ENCODE data around the gene TANGO6. TPM values are rescaled to one million over a fixed set of nuclear protein-coding genes. Genes with fewer than 3 reads are reported as not detected.
"Not testable (repeated sequence)": the region's sequence is repeated elsewhere in the genome, so short reads cannot be mapped to it uniquely, and the experiment has no call there.

The TANGO6 gene
- total RNA-seq, 1 donor from 2014 or later = 18.1 TPM

- no peak for DNase-seq (ENCODE audit: low read depth)
Observed at GRCh38 chr16:68961778-68962402, 118.6 kb downstream of the TANGO6 start.

GRCh38 chr16:68969338-68969737, 126.0 kb downstream of the TANGO6 start:
- no peak for DNase-seq (ENCODE audit: low read depth)

GRCh38 chr16:68972013-68972412, 128.7 kb downstream of the TANGO6 start:
- DNase-seq (ENCODE audit: low read depth) = no peak

GRCh38 chr16:68972720-68973119, 129.4 kb downstream of the TANGO6 start:
- DNase-seq (ENCODE audit: low read depth) = peak; percentile 51

GRCh38 chr16:68973611-68974120, 130.3 kb downstream of the TANGO6 start:
- no peak for DNase-seq (ENCODE audit: low read depth)

GRCh38 chr16:68978303-68978954, 135.1 kb downstream of the TANGO6 start:
- DNase-seq (ENCODE audit: low read depth) = peak; percentile 60

GRCh38 chr16:68980695-68981315, 137.5 kb downstream of the TANGO6 start:
- no peak for DNase-seq (ENCODE audit: low read depth)

GRCh38 chr16:68981971-68982370, 138.6 kb downstream of the TANGO6 start:
- DNase-seq (ENCODE audit: low read depth) = no peak

GRCh38 chr16:68984467-68984866, 141.1 kb downstream of the TANGO6 start:
- no peak for DNase-seq (ENCODE audit: low read depth)

GRCh38 chr16:68985268-68985667, 141.9 kb downstream of the TANGO6 start:
- DNase-seq (ENCODE audit: low read depth) = no peak

- peak; percentile 54 for DNase-seq (ENCODE audit: low read depth)
Observed at GRCh38 chr16:68985855-68986254, 142.5 kb downstream of the TANGO6 start.

- DNase-seq (ENCODE audit: low read depth) = no peak
Observed at GRCh38 chr16:68987734-68988457, 144.6 kb downstream of the TANGO6 start.

DNA sequence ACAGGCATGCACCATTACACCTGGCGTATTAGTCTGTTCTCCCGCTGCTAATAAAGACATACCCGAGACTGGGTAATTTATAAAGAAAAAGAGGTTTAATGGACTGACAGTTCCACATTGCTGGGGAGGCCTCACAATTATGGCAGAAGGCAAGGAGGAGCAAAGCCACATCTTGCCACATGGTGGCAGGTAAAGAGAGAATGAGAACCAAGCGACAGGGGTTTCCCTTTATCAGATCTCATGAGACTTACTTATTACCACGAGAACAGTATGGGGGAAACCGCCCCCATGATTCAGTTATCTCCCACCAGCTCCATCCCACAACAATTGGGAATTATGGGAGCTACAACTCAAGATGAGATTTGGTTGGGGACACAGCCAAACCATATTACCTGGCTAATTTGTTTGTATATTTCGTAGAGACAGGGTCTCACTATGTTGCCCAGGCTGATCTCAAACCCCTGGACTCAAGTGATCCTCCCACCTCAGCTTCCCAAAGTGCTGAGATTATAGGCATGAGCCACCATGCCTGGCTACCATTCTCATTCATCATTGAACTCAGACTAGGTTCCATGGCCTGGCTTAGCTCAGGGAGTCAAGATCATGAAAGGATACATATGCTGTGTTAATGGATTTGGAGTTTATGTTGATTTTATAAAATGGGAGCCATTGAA, 147.0 kb downstream of the TANGO6 start:
- not testable (repeated sequence) for DNase-seq (ENCODE audit: low read depth)

GRCh38 chr16:68991075-68991474, 147.7 kb downstream of the TANGO6 start:
- DNase-seq (ENCODE audit: low read depth) = no peak

DNA sequence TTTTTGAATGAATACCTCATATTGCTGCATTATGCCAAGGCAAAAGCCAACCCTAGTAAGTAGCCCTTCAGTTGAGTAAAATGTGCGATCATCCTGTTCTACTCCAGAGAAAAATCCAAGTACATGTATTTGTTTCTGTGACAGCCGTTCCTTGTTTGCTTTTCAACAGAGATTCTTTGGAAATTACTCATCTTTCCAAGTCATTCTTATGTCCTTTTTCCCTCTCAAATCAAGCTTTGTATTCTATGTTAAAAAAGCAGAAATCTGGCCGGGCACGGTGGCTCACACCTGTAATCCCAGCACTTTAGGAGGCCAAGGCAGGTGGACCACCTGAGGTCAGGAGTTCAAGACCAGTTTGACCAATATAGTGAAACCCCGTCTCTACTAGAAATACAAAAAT, 149.2 kb downstream of the TANGO6 start:
- peak; percentile 91 for DNase-seq (ENCODE audit: low read depth)

- DNase-seq (ENCODE audit: low read depth) = peak; percentile 38
Observed at GRCh38 chr16:68993456-68993855, 150.1 kb downstream of the TANGO6 start.

DNA sequence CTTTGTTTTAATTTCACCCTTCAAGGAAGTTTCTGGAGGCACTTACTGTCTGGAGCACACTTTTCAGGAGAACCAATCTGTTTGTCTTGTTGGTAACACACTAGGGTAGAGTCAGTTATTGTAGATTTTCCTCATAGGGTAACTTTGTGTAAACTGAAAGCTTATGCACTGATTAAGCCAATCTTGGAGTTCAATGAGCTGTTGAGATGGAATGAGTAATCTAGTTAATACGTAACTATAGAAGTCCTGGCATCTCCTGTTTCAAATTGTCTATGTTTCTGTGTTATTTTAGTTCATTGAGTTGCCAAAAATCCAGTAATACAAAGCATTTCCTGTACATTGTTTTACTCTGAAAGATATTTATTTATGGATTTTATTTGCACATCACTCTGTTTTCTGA, 150.6 kb downstream of the TANGO6 start:
- peak; percentile 99 for DNase-seq (ENCODE audit: low read depth)

- no peak for DNase-seq (ENCODE audit: low read depth)
Observed at GRCh38 chr16:68994324-68994723, 151.0 kb downstream of the TANGO6 start.

DNA sequence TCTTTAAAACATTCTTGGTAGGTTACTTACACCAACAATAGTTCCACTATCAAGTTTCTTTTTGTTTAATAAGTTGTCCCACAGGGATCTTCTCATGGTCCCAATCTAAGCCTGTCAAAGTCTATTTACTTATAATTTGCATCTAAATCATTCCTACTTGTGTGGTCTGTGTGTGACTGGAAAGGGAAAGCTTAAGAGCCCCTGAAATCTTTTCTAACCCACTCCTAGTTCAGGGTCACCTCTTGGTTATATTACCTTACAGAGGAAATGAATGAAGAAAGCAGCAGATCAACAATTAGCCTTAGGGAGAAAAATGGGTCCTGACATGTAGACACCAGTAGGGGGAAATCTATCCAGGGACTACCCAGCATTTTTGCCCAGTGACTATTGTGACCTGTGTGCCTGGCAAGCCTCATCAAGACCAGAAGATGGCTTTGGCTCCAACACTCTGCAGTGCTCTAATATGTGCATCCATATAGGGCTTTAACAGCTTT, 151.7 kb downstream of the TANGO6 start:
- DNase-seq (ENCODE audit: low read depth) = peak; percentile 78

GRCh38 chr16:68997564-68997963, 154.2 kb downstream of the TANGO6 start:
- no peak for DNase-seq (ENCODE audit: low read depth)

GRCh38 chr16:68999114-68999513, 155.8 kb downstream of the TANGO6 start:
- no peak for DNase-seq (ENCODE audit: low read depth)

DNA sequence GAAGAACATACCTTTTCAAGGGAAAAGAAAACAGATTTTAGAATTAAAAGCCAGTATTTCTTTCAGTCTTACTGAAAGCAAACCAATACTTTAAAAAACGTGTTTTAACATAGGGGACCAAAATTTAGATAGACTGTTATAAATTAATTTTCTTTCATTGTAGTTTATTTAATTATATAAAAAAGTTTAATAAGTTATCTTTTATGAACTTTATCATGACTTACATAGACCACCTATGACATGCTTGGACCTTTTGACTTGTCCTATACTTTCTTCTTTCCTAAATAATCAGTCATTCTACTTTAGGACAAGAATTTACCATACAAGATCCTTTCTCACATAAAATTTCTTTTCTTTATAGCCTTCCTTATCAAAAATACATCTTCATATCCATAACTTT, 160.2 kb downstream of the TANGO6 start:
- DNase-seq (ENCODE audit: low read depth) = no peak

Data from renal cortical epithelial cell (primary cell).